ENCODE measurements around the gene CNTN2.

Gene CNTN2

GRCh38 chr1:205076245-205076761 lies 33.3 kb downstream of the CNTN2 start:
- Mint-ChIP-seq H3K36me3 (ENCODE audit: low read depth) (peaks cover 4% of the 10 kb centered on the region), H3K4me1 (no peaks in the 10 kb centered on the region), H3K9me3 (no peaks in the 10 kb centered on the region), H3K27me3 (ENCODE audit: low read depth) (peaks cover 3% of the 10 kb centered on the region), H3K27ac (no peak overlapping the region), H3K4me3 (no peak overlapping the region)
- TF ChIP-seq CTCF (IDR thresholded peaks at IDR 0.05; ENCODE audit: unreplicated experiment in 3 of 3), result no peak

GRCh38 chr1:205077158-205077933 lies 34.3 kb downstream of the CNTN2 start:
- no peak for TF ChIP-seq CTCF (IDR thresholded peaks at IDR 0.05; ENCODE audit: unreplicated experiment in 3 of 3)
- Mint-ChIP-seq H3K4me3 (no peak overlapping the region), H3K27me3 (ENCODE audit: low read depth) (peaks cover 3% of the 10 kb centered on the region), H3K27ac (no peak overlapping the region), H3K9me3 (no peaks in the 10 kb centered on the region), H3K4me1 (no peaks in the 10 kb centered on the region), H3K36me3 (ENCODE audit: low read depth) (peaks cover 4% of the 10 kb centered on the region)

- Mint-ChIP-seq H3K36me3 (ENCODE audit: low read depth) (peaks cover 4% of the 10 kb centered on the region), H3K27me3 (ENCODE audit: low read depth) (peaks cover 3% of the 10 kb centered on the region), H3K9me3 (no peaks in the 10 kb centered on the region), H3K4me1 (no peaks in the 10 kb centered on the region), H3K27ac (no peak overlapping the region), H3K4me3 (no peak overlapping the region)
- TF ChIP-seq CTCF (IDR thresholded peaks at IDR 0.05; ENCODE audit: unreplicated experiment in 3 of 3), result no peak
Measured at GRCh38 chr1:205077934-205078311, 34.9 kb downstream of the CNTN2 start.

DNA sequence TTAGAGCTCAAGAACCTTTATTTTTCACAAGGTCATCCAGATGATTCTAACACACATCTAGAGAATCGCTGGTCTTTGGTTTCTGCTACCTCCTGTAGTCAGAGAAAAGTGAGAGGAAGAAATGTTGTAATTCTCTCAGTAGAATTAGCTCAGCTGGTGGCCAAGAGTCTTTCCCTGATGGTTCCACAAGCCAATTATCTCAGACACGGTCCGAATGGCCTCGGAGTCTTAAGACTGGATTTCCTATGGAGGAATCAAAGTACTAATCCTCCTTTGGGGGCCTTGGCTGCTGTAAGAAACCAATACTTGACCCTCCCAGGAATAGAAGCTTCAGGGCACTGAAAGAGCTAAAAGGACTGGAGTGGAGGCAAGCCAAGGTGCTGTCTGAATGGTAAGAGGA lies 39.4 kb downstream of the CNTN2 start:
- TF ChIP-seq CTCF (IDR thresholded peaks at IDR 0.05; ENCODE audit: unreplicated experiment in 3 of 3), result no peak
- Mint-ChIP-seq H3K4me3 (no peak overlapping the region), H3K9me3 (no peaks in the 10 kb centered on the region), H3K4me1 (no peaks in the 10 kb centered on the region), H3K36me3 (ENCODE audit: low read depth) (peaks cover 34% of the 10 kb centered on the region), H3K27me3 (ENCODE audit: low read depth) (no peaks in the 10 kb centered on the region), H3K27ac (no peak overlapping the region)

GRCh38 chr1:205084360-205084759 lies 41.3 kb downstream of the CNTN2 start, which contains the start of gene TMEM81:
TMEM81 (minus strand) TSS chr1:205084460; CDS start chr1:205084320, 140 bp downstream.
- H3K9me3 Mint-ChIP-seq, result no peaks in the 10 kb centered on the region
- TF ChIP-seq CTCF (IDR thresholded peaks at IDR 0.05; ENCODE audit: unreplicated experiment in 3 of 3), result no peak
- no peaks in the 10 kb centered on the region for H3K4me1 Mint-ChIP-seq
- peaks cover 53% of the 10 kb centered on the region for H3K36me3 Mint-ChIP-seq (ENCODE audit: low read depth)
- no peaks in the 10 kb centered on the region for H3K27me3 Mint-ChIP-seq (ENCODE audit: low read depth)
- H3K4me3 Mint-ChIP-seq, result no peak within 1 kb of the TSS
- H3K27ac Mint-ChIP-seq, result no peak within 1 kb of the TSS

GRCh38 chr1:205088341-205088740 lies 45.3 kb downstream of the CNTN2 start:
- Mint-ChIP-seq H3K9me3 (no peaks in the 10 kb centered on the region), H3K27ac (no peak overlapping the region), H3K36me3 (ENCODE audit: low read depth) (peaks cover 69% of the 10 kb centered on the region), H3K4me1 (no peaks in the 10 kb centered on the region), H3K4me3 (no peak overlapping the region), H3K27me3 (ENCODE audit: low read depth) (no peaks in the 10 kb centered on the region)
- TF ChIP-seq CTCF (IDR thresholded peaks at IDR 0.05; ENCODE audit: unreplicated experiment in 3 of 3), result no peak
